K562 (cell line): ENCODE results near the gene RUNDC1. TPM values are rescaled to one million over a fixed set of nuclear protein-coding genes. Genes with fewer than 3 reads are reported as not detected.

Experiments
- CBFB ChIP-seq: sonication (generic); formaldehyde crosslinking; IDR thresholded peaks from 2 replicates; pipeline ENCODE4 v1.4.0; 2020; ENCODE audit warnings: mild to moderate bottlenecking, missing genetic modification reagents
- CREB1 ChIP-seq, 2 experiments: sonication (generic) in 1 of 2; formaldehyde crosslinking in 1 of 2; IDR thresholded peaks; 2 replicates each; pipeline versions ENCODE4 v1.6.1 to v1.8.0; 2012 to 2022; ENCODE audit warnings: inconsistent platforms in 1 of 2, mild to moderate bottlenecking in 1 of 2, missing genetic modification reagents in 1 of 2, moderate library complexity in 1 of 2
- FUS ChIP-seq: fragments of 200-400 bp; formaldehyde crosslinking; optimal IDR thresholded peaks from 2 replicates; pipeline ENCODE3; 2017; ENCODE audit warnings: low read depth, low read length
- MTA1 ChIP-seq: fragments of 450-650 bp; IDR thresholded peaks from 2 replicates; pipeline ENCODE4 v1.6.1; 2017; ENCODE audit warnings: borderline replicate concordance
- PHB2 ChIP-seq: fragments of 450-650 bp; IDR thresholded peaks from 2 replicates; pipeline ENCODE4 v1.6.1; 2017; ENCODE audit warnings: low read depth
- POU5F1 ChIP-seq: fragments of 150-350 bp; IDR thresholded peaks from 2 replicates; pipeline ENCODE4 v1.6.1; 2014; ENCODE audit warnings: borderline replicate concordance, low read length, low read depth, mild to moderate bottlenecking; ENCODE audit not compliant: partially characterized antibody
- RB1 ChIP-seq: fragments of 450-650 bp; IDR thresholded peaks from 2 replicates; pipeline ENCODE4 v1.6.1; 2017; ENCODE audit warnings: low read depth, mild to moderate bottlenecking
- RFX7 ChIP-seq: fragments of 250-450 bp; sonication (Bioruptor Pico); IDR thresholded peaks from 2 replicates; pipeline ENCODE4 v1.5.1; 2021; ENCODE audit warnings: mild to moderate bottlenecking
- TCF7 ChIP-seq: sonication (generic); IDR thresholded peaks from 2 replicates; pipeline ENCODE4 v1.6.1; 2016; ENCODE audit warnings: antibody characterized with exemption, borderline replicate concordance
- ZFX ChIP-seq: sonication (generic); formaldehyde crosslinking; IDR thresholded peaks from 2 replicates; pipeline ENCODE4 v1.8.0; 2022; ENCODE audit warnings: mild to moderate bottlenecking, missing genetic modification reagents, moderate library complexity
- polyA plus RNA-seq, 8 experiments: library from polyadenylated mRNA; depleted of rRNA in 4 of 8; stranded (reverse) in 5 of 8; unstranded in 3 of 8; fragments of >200 nt; fragmentation: Nextera tagmentation in 2 of 8; fragmentation: Illumina TruSeq in 1 of 8; extraction: Ambion mirVana in 2 of 8; extraction: Trizol in 1 of 8; gene quantifications; 2 replicates each; pipeline versions ENCODE4 v1.2.1 to v1.2.3, GENCODE V29; 2011 to 2014; ENCODE audit warnings: inconsistent platforms in 1 of 8, missing spikeins in 1 of 8
- total RNA-seq, 7 experiments: library from RNA; depleted of rRNA in 6 of 7; stranded (reverse); fragments of >200 nt in 6 of 7; fragmentation: Illumina TruSeq in 2 of 7; extraction: Trizol in 2 of 7; gene quantifications; 2 replicates each; pipeline versions ENCODE4 v1.2.1 to v1.2.3, GENCODE V29; 2011 to 2021; ENCODE audit warnings: low replicate concordance in 1 of 7
- TF ChIP-seq, protein P1 (sequence below): fragments of 250-450 bp; sonication (Bioruptor Pico); IDR thresholded peaks from 2 replicates; pipeline ENCODE4 v1.8.0; 2022; ENCODE audit warnings: inconsistent platforms
- TF ChIP-seq, protein P2 (sequence below): fragments of 450-650 bp; IDR thresholded peaks from 2 replicates; pipeline ENCODE4 v1.6.1; 2017; ENCODE audit warnings: antibody characterized with exemption, mild to moderate bottlenecking
- TF ChIP-seq, protein P3 (sequence below): sonication (generic); formaldehyde crosslinking; IDR thresholded peaks from 2 replicates; pipeline ENCODE4 v1.8.0; 2022; ENCODE audit warnings: mild to moderate bottlenecking, missing genetic modification reagents
- TF ChIP-seq, protein P4 (sequence below), 2 experiments: fragments of 450-650 bp; conservative IDR thresholded peaks; 2 replicates each; pipeline ENCODE4 v1.6.1; 2017; ENCODE audit warnings: mild to moderate bottlenecking in 2 of 2, moderate library complexity in 2 of 2

The RUNDC1 gene
- total and polyA plus RNA-seq, 9 of the 15 experiments (the other 6 are each of a cell fraction or from before 2014, with no cell fraction given), result 3.4 to 12.6 (median 9.4) TPM

DNA sequence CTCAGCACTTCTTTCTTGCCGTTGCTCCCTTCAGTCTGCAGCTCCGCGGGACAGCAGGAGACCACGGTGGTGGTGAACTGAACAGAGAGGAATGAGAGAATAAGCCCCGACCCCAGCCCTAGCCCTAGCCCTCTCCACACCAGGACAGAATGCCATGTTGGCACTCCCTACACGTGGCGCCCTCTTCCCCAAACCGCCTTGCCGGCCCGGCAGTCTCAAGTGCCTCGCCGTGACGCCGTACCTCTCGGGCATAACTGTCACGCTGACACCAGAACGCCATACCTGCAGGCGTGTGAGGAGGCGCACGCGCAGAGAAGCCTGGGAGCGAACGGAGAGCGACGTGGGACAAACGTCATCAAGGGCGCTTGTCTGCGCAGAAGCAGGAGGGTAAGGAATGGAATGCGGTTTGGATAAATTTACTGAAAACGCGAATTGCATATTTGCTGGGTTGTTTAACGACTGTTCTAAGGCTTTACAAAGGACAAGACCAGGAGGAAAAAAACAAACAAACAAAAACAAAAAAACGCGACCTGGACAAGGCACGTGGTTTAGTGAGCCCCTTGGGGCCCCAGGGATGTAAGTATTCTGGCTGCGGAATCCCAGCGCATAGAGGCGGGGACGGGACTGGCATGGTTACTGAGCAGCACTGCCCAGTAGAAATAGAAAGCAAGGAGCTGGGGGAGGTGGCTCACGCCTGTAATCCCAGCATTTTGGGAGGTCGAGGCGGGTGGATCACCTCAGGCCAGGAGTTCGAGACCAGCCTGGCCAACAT lies 16.0 kb upstream of the RUNDC1 start, which contains the start of gene AARSD1 (continued):
- TF ChIP-seq CBFB, result peak; percentile 52; the same call in 1 of the 2 replicates
- peak; percentile 83 for TF ChIP-seq POU5F1
- no peak for TF ChIP-seq RFX7 (CRISPR knock-in tag)
- no peak for TF ChIP-seq FUS
- peak; percentile 32 for TF ChIP-seq ZFX (CRISPR knock-in tag)
- TF ChIP-seq TCF7, result no peak
- peak; percentile 94 for TF ChIP-seq CREB1 (IDR thresholded peaks at IDR 0.05)
- TF ChIP-seq CREB1 (CRISPR knock-in tag; IDR thresholded peaks at IDR 0.05), result peak; percentile 85
- TF ChIP-seq, protein P1, sequence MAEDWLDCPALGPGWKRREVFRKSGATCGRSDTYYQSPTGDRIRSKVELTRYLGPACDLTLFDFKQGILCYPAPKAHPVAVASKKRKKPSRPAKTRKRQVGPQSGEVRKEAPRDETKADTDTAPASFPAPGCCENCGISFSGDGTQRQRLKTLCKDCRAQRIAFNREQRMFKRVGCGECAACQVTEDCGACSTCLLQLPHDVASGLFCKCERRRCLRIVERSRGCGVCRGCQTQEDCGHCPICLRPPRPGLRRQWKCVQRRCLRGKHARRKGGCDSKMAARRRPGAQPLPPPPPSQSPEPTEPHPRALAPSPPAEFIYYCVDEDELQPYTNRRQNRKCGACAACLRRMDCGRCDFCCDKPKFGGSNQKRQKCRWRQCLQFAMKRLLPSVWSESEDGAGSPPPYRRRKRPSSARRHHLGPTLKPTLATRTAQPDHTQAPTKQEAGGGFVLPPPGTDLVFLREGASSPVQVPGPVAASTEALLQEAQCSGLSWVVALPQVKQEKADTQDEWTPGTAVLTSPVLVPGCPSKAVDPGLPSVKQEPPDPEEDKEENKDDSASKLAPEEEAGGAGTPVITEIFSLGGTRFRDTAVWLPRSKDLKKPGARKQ (CRISPR knock-in tag), result no peak
- TF ChIP-seq PHB2, result peak; percentile 30; the same call in 1 of the 2 replicates
- TF ChIP-seq, protein P2, sequence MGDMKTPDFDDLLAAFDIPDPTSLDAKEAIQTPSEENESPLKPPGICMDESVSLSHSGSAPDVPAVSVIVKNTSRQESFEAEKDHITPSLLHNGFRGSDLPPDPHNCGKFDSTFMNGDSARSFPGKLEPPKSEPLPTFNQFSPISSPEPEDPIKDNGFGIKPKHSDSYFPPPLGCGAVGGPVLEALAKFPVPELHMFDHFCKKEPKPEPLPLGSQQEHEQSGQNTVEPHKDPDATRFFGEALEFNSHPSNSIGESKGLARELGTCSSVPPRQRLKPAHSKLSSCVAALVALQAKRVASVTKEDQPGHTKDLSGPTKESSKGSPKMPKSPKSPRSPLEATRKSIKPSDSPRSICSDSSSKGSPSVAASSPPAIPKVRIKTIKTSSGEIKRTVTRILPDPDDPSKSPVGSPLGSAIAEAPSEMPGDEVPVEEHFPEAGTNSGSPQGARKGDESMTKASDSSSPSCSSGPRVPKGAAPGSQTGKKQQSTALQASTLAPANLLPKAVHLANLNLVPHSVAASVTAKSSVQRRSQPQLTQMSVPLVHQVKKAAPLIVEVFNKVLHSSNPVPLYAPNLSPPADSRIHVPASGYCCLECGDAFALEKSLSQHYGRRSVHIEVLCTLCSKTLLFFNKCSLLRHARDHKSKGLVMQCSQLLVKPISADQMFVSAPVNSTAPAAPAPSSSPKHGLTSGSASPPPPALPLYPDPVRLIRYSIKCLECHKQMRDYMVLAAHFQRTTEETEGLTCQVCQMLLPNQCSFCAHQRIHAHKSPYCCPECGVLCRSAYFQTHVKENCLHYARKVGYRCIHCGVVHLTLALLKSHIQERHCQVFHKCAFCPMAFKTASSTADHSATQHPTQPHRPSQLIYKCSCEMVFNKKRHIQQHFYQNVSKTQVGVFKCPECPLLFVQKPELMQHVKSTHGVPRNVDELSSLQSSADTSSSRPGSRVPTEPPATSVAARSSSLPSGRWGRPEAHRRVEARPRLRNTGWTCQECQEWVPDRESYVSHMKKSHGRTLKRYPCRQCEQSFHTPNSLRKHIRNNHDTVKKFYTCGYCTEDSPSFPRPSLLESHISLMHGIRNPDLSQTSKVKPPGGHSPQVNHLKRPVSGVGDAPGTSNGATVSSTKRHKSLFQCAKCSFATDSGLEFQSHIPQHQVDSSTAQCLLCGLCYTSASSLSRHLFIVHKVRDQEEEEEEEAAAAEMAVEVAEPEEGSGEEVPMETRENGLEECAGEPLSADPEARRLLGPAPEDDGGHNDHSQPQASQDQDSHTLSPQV, result peak; percentile 12; the same call in 1 of the 2 replicates
- TF ChIP-seq, protein P3, sequence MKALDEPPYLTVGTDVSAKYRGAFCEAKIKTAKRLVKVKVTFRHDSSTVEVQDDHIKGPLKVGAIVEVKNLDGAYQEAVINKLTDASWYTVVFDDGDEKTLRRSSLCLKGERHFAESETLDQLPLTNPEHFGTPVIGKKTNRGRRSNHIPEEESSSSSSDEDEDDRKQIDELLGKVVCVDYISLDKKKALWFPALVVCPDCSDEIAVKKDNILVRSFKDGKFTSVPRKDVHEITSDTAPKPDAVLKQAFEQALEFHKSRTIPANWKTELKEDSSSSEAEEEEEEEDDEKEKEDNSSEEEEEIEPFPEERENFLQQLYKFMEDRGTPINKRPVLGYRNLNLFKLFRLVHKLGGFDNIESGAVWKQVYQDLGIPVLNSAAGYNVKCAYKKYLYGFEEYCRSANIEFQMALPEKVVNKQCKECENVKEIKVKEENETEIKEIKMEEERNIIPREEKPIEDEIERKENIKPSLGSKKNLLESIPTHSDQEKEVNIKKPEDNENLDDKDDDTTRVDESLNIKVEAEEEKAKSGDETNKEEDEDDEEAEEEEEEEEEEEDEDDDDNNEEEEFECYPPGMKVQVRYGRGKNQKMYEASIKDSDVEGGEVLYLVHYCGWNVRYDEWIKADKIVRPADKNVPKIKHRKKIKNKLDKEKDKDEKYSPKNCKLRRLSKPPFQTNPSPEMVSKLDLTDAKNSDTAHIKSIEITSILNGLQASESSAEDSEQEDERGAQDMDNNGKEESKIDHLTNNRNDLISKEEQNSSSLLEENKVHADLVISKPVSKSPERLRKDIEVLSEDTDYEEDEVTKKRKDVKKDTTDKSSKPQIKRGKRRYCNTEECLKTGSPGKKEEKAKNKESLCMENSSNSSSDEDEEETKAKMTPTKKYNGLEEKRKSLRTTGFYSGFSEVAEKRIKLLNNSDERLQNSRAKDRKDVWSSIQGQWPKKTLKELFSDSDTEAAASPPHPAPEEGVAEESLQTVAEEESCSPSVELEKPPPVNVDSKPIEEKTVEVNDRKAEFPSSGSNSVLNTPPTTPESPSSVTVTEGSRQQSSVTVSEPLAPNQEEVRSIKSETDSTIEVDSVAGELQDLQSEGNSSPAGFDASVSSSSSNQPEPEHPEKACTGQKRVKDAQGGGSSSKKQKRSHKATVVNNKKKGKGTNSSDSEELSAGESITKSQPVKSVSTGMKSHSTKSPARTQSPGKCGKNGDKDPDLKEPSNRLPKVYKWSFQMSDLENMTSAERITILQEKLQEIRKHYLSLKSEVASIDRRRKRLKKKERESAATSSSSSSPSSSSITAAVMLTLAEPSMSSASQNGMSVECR (CRISPR knock-in tag), result peak; percentile 68; the same call in 1 of the 2 replicates
- peak; percentile 73 for TF ChIP-seq MTA1
- TF ChIP-seq RB1, result peak; percentile 32; the same call in 1 of the 2 replicates
- TF ChIP-seq, protein P4, sequence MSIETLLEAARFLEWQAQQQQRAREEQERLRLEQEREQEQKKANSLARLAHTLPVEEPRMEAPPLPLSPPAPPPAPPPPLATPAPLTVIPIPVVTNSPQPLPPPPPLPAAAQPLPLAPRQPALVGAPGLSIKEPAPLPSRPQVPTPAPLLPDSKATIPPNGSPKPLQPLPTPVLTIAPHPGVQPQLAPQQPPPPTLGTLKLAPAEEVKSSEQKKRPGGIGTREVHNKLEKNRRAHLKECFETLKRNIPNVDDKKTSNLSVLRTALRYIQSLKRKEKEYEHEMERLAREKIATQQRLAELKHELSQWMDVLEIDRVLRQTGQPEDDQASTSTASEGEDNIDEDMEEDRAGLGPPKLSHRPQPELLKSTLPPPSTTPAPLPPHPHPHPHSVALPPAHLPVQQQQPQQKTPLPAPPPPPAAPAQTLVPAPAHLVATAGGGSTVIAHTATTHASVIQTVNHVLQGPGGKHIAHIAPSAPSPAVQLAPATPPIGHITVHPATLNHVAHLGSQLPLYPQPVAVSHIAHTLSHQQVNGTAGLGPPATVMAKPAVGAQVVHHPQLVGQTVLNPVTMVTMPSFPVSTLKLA (conservative IDR thresholded peaks at IDR 0.05), result peak; percentile 90 to 95
